ENCODE measurements around the gene RBPJ.

RBPJ gene

GRCh38 chr4:26334366-26334765 lies 13.6 kb downstream of the RBPJ start:
- Histone ChIP-seq H3K27me3 (ENCODE audit: insufficient read depth, low read length, poor library complexity, severe bottlenecking) (no peaks in the 10 kb centered on the region), H3K4me3 (ENCODE audit: low read length, poor library complexity, severe bottlenecking) (no peak overlapping the region), H3K79me2 (ENCODE audit: insufficient read depth, low read length) (peaks cover 95% of the 10 kb centered on the region), H4K20me1 (ENCODE audit: insufficient read depth, low read length, poor library complexity, severe bottlenecking) (peaks cover 83% of the 10 kb centered on the region), H2AFZ (ENCODE audit: low read length) (no peak overlapping the region), H3K9me3 (ENCODE audit: insufficient read depth, low read depth, low read length) (no peaks in the 10 kb centered on the region), H3K4me1 (ENCODE audit: insufficient read depth, low read length, poor library complexity, severe bottlenecking) (peaks cover 15% of the 10 kb centered on the region), H3K9me2 (replicated peaks; ENCODE audit: low read depth, low read length) (no peaks in the 10 kb centered on the region), H3K4me2 (ENCODE audit: low read depth, low read length, poor library complexity, severe bottlenecking) (no peak overlapping the region), H3F3A (ENCODE audit: low read depth) (no peaks in the 10 kb centered on the region), H3K36me3 (ENCODE audit: insufficient read depth, low read length) (no peaks in the 10 kb centered on the region), H3K9ac (ENCODE audit: low read depth, low read length, poor library complexity, severe bottlenecking) (no peak overlapping the region)
- no peak for TF ChIP-seq CTCF (conservative IDR thresholded peaks at IDR 0.05; ENCODE audit: low read length)
- TF ChIP-seq EZH2phosphoT487 (IDR thresholded peaks at IDR 0.05; ENCODE audit: borderline replicate concordance), result no peak

- Histone ChIP-seq H2AFZ (ENCODE audit: low read length) (no peak overlapping the region), H3K9ac (ENCODE audit: low read depth, low read length, poor library complexity, severe bottlenecking) (no peak overlapping the region), H3K79me2 (ENCODE audit: insufficient read depth, low read length) (peaks cover 98% of the 10 kb centered on the region), H3K4me3 (ENCODE audit: low read length, poor library complexity, severe bottlenecking) (no peak overlapping the region), H4K20me1 (ENCODE audit: insufficient read depth, low read length, poor library complexity, severe bottlenecking) (peaks cover 81% of the 10 kb centered on the region), H3F3A (ENCODE audit: low read depth) (no peaks in the 10 kb centered on the region), H3K36me3 (ENCODE audit: insufficient read depth, low read length) (no peaks in the 10 kb centered on the region), H3K9me2 (replicated peaks; ENCODE audit: low read depth, low read length) (no peaks in the 10 kb centered on the region), H3K9me3 (ENCODE audit: insufficient read depth, low read depth, low read length) (no peaks in the 10 kb centered on the region), H3K4me2 (ENCODE audit: low read depth, low read length, poor library complexity, severe bottlenecking) (no peak overlapping the region), H3K27me3 (ENCODE audit: insufficient read depth, low read length, poor library complexity, severe bottlenecking) (no peaks in the 10 kb centered on the region), H3K4me1 (ENCODE audit: insufficient read depth, low read length, poor library complexity, severe bottlenecking) (peaks cover 8% of the 10 kb centered on the region)
- no peak for TF ChIP-seq EZH2phosphoT487 (IDR thresholded peaks at IDR 0.05; ENCODE audit: borderline replicate concordance)
- no peak for TF ChIP-seq CTCF (conservative IDR thresholded peaks at IDR 0.05; ENCODE audit: low read length)
These were observed 16.8 kb downstream of the RBPJ start for GRCh38 chr4:26337612-26338011.

- TF ChIP-seq EZH2phosphoT487 (IDR thresholded peaks at IDR 0.05; ENCODE audit: borderline replicate concordance) (no peak), CTCF (conservative IDR thresholded peaks at IDR 0.05; ENCODE audit: low read length) (no peak)
- Histone ChIP-seq H3K36me3 (ENCODE audit: insufficient read depth, low read length) (no peaks in the 10 kb centered on the region), H3K9ac (ENCODE audit: low read depth, low read length, poor library complexity, severe bottlenecking) (no peak overlapping the region), H3K4me1 (ENCODE audit: insufficient read depth, low read length, poor library complexity, severe bottlenecking) (peaks cover 5% of the 10 kb centered on the region), H3K79me2 (ENCODE audit: insufficient read depth, low read length) (peaks cover 96% of the 10 kb centered on the region), H3K4me3 (ENCODE audit: low read length, poor library complexity, severe bottlenecking) (no peak overlapping the region), H4K20me1 (ENCODE audit: insufficient read depth, low read length, poor library complexity, severe bottlenecking) (peaks cover 67% of the 10 kb centered on the region), H3K4me2 (ENCODE audit: low read depth, low read length, poor library complexity, severe bottlenecking) (no peak overlapping the region), H3K9me2 (replicated peaks; ENCODE audit: low read depth, low read length) (no peaks in the 10 kb centered on the region), H3K9me3 (ENCODE audit: insufficient read depth, low read depth, low read length) (no peaks in the 10 kb centered on the region), H3F3A (ENCODE audit: low read depth) (no peaks in the 10 kb centered on the region), H3K27me3 (ENCODE audit: insufficient read depth, low read length, poor library complexity, severe bottlenecking) (no peaks in the 10 kb centered on the region), H2AFZ (ENCODE audit: low read length) (no peak overlapping the region)
These were observed 21.7 kb downstream of the RBPJ start for GRCh38 chr4:26342328-26343037.

Measured in Loucy (cell line).